MM.1S (cell line): ENCODE results near the gene PANX3.

ENCODE experiments used
- DNase-seq: peaks from one replicate; pipeline ENCODE4 v3.0.0-alpha.2; 2015
- H2AFZ ChIP-seq: fragments of 300-600 bp; sonication (generic); 2 replicates; pipeline ENCODE4 v1.6.0; 2016; ENCODE audit warnings: antibody characterized with exemption, low read length
- H3F3A ChIP-seq: fragments of 300-600 bp; sonication (generic); 2 replicates; pipeline ENCODE4 v1.6.1; 2016; ENCODE audit warnings: mild to moderate bottlenecking, antibody characterized with exemption, low read length, moderate library complexity, mixed read lengths; ENCODE audit not compliant: insufficient read depth
- H3K27ac ChIP-seq: fragments of 300-600 bp; sonication (generic); 2 replicates; pipeline ENCODE4 v1.5.1; 2016; ENCODE audit warnings: mild to moderate bottlenecking, low read length
- H3K27me3 ChIP-seq: fragments of 300-600 bp; sonication (generic); replicated peaks from 2 replicates; pipeline ENCODE4 v1.6.0; 2016; ENCODE audit warnings: low read length; ENCODE audit not compliant: insufficient read depth
- H3K36me3 ChIP-seq: fragments of 300-600 bp; sonication (generic); replicated peaks from 2 replicates; pipeline ENCODE4 v1.6.1; 2016; ENCODE audit warnings: mild to moderate bottlenecking, low read length, mixed read lengths; ENCODE audit not compliant: insufficient read depth
- H3K4me1 ChIP-seq: fragments of 300-600 bp; sonication (generic); 2 replicates; pipeline ENCODE4 v1.6.1; 2016; ENCODE audit warnings: low read length, mixed read lengths
- H3K4me2 ChIP-seq: fragments of 300-600 bp; sonication (generic); 2 replicates; pipeline ENCODE4 v1.6.0; 2016; ENCODE audit warnings: low read depth, low read length
- H3K4me3 ChIP-seq: fragments of 300-600 bp; sonication (generic); 2 replicates; pipeline ENCODE4 v1.5.1; 2016; ENCODE audit warnings: low read length, mixed read lengths
- H3K79me2 ChIP-seq: fragments of 300-600 bp; sonication (generic); 2 replicates; pipeline ENCODE4 v1.6.1; 2016; ENCODE audit warnings: mixed run types, low read length, mixed read lengths
- H3K9ac ChIP-seq: fragments of 300-600 bp; sonication (generic); 2 replicates; pipeline ENCODE4 v1.6.1; 2016; ENCODE audit warnings: low read length, mixed read lengths
- H3K9me2 ChIP-seq: fragments of 300-600 bp; sonication (generic); replicated peaks from 2 replicates; pipeline ENCODE4 v1.6.1; 2016; ENCODE audit warnings: mild to moderate bottlenecking, low read length, mixed read lengths; ENCODE audit not compliant: insufficient read depth
- H3K9me3 ChIP-seq: fragments of 300-600 bp; sonication (generic); replicated peaks from 2 replicates; pipeline ENCODE4 v1.6.1; 2016; ENCODE audit warnings: mild to moderate bottlenecking, low read length, mixed read lengths; ENCODE audit not compliant: insufficient read depth
- H4K20me1 ChIP-seq: fragments of 300-600 bp; sonication (generic); 2 replicates; pipeline ENCODE4 v1.6.1; 2016; ENCODE audit warnings: mild to moderate bottlenecking, low read length, moderate library complexity, mixed read lengths; ENCODE audit not compliant: insufficient read depth
- EZH2 ChIP-seq: fragments of 300-600 bp; sonication (generic); optimal IDR thresholded peaks from 2 replicates; pipeline ENCODE3; 2017; ENCODE audit warnings: low read depth, mild to moderate bottlenecking, antibody characterized with exemption, low read length, mixed read lengths
- EZH2phosphoT487 ChIP-seq: fragments of 300-600 bp; sonication (generic); IDR thresholded peaks from 2 replicates; pipeline ENCODE4 v1.6.1; 2018; ENCODE audit warnings: antibody characterized with exemption, low read length
- TF ChIP-seq, protein P1 (sequence below): fragments of 300-600 bp; sonication (generic); IDR thresholded peaks from 2 replicates; pipeline ENCODE4 v1.5.1; 2016; ENCODE audit warnings: antibody characterized with exemption, low read length, mixed read lengths

PANX3 gene

GRCh38 chr11:124591430-124591829 is 19.8 kb upstream of the PANX3 start:
- Histone ChIP-seq H2AFZ (no peak overlapping the region), H3K9me3 (no peaks in the 10 kb centered on the region), H3K27me3 (no peaks in the 10 kb centered on the region), H3F3A (no peaks in the 10 kb centered on the region), H3K79me2 (no peaks in the 10 kb centered on the region), H3K4me1 (0 out of 2 replicates have a peak, but pooled peaks cover 4% of the 10 kb centered on the region), H3K9ac (no peak overlapping the region), H3K4me3 (no peak overlapping the region), H3K9me2 (no peaks in the 10 kb centered on the region), H3K4me2 (no peak overlapping the region), H4K20me1 (no peaks in the 10 kb centered on the region), H3K27ac (no peak overlapping the region), H3K36me3 (no peaks in the 10 kb centered on the region)
- DNase-seq = no peak
- TF ChIP-seq, protein P1, sequence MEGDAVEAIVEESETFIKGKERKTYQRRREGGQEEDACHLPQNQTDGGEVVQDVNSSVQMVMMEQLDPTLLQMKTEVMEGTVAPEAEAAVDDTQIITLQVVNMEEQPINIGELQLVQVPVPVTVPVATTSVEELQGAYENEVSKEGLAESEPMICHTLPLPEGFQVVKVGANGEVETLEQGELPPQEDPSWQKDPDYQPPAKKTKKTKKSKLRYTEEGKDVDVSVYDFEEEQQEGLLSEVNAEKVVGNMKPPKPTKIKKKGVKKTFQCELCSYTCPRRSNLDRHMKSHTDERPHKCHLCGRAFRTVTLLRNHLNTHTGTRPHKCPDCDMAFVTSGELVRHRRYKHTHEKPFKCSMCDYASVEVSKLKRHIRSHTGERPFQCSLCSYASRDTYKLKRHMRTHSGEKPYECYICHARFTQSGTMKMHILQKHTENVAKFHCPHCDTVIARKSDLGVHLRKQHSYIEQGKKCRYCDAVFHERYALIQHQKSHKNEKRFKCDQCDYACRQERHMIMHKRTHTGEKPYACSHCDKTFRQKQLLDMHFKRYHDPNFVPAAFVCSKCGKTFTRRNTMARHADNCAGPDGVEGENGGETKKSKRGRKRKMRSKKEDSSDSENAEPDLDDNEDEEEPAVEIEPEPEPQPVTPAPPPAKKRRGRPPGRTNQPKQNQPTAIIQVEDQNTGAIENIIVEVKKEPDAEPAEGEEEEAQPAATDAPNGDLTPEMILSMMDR = no peak
- TF ChIP-seq EZH2 (no peak), EZH2phosphoT487 (no peak)

- Histone ChIP-seq H3K4me3 (no peak overlapping the region), H3K27me3 (no peaks in the 10 kb centered on the region), H3K4me2 (no peak overlapping the region), H3F3A (no peaks in the 10 kb centered on the region), H3K9me3 (no peaks in the 10 kb centered on the region), H4K20me1 (no peaks in the 10 kb centered on the region), H3K4me1 (0 out of 2 replicates have a peak, but pooled peaks cover 4% of the 10 kb centered on the region), H3K9me2 (no peaks in the 10 kb centered on the region), H2AFZ (no peak overlapping the region), H3K9ac (no peak overlapping the region), H3K79me2 (no peaks in the 10 kb centered on the region), H3K36me3 (no peaks in the 10 kb centered on the region), H3K27ac (no peak overlapping the region)
- TF ChIP-seq EZH2 (no peak), EZH2phosphoT487 (no peak)
- TF ChIP-seq, protein P1 = no peak
- no peak for DNase-seq
Measured at GRCh38 chr11:124592627-124593026, 18.6 kb upstream of the PANX3 start.

DNA sequence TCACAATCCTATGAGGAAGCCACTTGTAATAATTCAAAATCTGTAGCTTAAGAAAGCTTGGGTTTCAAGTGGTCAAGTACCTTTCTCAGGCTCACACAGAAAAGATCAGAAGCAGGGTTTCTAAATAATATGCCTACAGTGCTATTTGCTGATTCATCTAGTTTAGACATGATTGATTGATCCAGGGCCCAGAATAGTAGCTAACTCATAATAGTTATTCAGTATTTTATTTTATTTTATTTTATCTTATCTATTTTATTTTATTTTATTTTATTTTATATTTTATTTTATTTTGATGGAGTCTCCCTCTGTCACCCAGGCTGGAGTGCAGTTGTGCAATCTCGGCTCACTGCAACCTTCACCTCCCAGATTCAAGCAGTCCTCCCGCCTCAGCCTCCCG is 15.9 kb upstream of the PANX3 start:
- TF ChIP-seq EZH2phosphoT487 (no peak), EZH2 (no peak)
- TF ChIP-seq, protein P1 = no peak
- no peak overlapping the region for H3K4me3 ChIP-seq
- H3K4me1 ChIP-seq = no peaks in the 10 kb centered on the region
- no peaks in the 10 kb centered on the region for H3F3A ChIP-seq
- H3K9me3 ChIP-seq = no peaks in the 10 kb centered on the region
- no peaks in the 10 kb centered on the region for H4K20me1 ChIP-seq
- no peak for DNase-seq
- H3K9ac ChIP-seq = no peak overlapping the region
- no peak overlapping the region for H2AFZ ChIP-seq
- no peaks in the 10 kb centered on the region for H3K79me2 ChIP-seq
- H3K9me2 ChIP-seq = no peaks in the 10 kb centered on the region
- no peaks in the 10 kb centered on the region for H3K27me3 ChIP-seq
- H3K27ac ChIP-seq = no peak overlapping the region
- no peak overlapping the region for H3K4me2 ChIP-seq
- no peaks in the 10 kb centered on the region for H3K36me3 ChIP-seq
